Gastrocnemius medialis (tissue), 4 donors: ENCODE results near the gene TPR.

ENCODE experiments used
- POLR2A ChIP-seq, 2 donors: fragments of 450-650 bp; IDR thresholded peaks; one replicate each; pipeline ENCODE4 v1.6.1; 2017; ENCODE audit warnings: antibody characterized with exemption in 2 of 2, mild to moderate bottlenecking in 2 of 2, moderate library complexity in 2 of 2
- TF ChIP-seq, protein P1 (sequence below), 5 experiments: fragments of 450-650 bp in 3 of 5; fragments of 200-600 bp in 2 of 5; sonication (generic) in 2 of 5; IDR thresholded peaks in 4 of 5; conservative IDR thresholded peaks in 1 of 5; 1 replicate in 4 of 5; 2 replicates in 1 of 5; pipeline ENCODE4 v1.5.1; 2016 to 2019; ENCODE audit warnings: antibody characterized with exemption in 5 of 5, mild to moderate bottlenecking in 3 of 5, moderate library complexity in 3 of 5

DNA sequence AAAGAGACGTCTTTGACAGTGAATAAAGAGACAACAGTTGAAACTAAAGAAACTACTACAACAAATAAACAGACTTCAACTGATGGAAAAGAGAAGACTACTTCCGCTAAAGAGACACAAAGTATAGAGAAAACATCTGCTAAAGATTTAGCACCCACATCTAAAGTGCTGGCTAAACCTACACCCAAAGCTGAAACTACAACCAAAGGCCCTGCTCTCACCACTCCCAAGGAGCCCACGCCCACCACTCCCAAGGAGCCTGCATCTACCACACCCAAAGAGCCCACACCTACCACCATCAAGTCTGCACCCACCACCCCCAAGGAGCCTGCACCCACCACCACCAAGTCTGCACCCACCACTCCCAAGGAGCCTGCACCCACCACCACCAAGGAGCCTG lies 68.5 kb downstream of the TPR start:
- TF ChIP-seq POLR2A (IDR thresholded peaks at IDR 0.05): no peak
- TF ChIP-seq, protein P1, sequence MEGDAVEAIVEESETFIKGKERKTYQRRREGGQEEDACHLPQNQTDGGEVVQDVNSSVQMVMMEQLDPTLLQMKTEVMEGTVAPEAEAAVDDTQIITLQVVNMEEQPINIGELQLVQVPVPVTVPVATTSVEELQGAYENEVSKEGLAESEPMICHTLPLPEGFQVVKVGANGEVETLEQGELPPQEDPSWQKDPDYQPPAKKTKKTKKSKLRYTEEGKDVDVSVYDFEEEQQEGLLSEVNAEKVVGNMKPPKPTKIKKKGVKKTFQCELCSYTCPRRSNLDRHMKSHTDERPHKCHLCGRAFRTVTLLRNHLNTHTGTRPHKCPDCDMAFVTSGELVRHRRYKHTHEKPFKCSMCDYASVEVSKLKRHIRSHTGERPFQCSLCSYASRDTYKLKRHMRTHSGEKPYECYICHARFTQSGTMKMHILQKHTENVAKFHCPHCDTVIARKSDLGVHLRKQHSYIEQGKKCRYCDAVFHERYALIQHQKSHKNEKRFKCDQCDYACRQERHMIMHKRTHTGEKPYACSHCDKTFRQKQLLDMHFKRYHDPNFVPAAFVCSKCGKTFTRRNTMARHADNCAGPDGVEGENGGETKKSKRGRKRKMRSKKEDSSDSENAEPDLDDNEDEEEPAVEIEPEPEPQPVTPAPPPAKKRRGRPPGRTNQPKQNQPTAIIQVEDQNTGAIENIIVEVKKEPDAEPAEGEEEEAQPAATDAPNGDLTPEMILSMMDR (IDR thresholded peaks at IDR 0.05 in 4 of 5, conservative IDR thresholded peaks at IDR 0.05 in 1 of 5): no peak
